GM12865 (cell line): Measurements from ENCODE around the gene LIN7A.
"Not testable (repeated sequence)": the region's sequence is repeated elsewhere in the genome, so short reads cannot be mapped to it uniquely, and the experiment has no call there.

ENCODE experiments used
- DNase-seq: peaks from one replicate; pipeline ENCODE4 v3.0.0; 2010; ENCODE audit warnings: low read depth
- H3K4me3 ChIP-seq: 2 replicates; pipeline ENCODE4 v1.5.1; 2011; ENCODE audit warnings: mild to moderate bottlenecking, low read depth, low read length, control low read depth
- CTCF ChIP-seq: IDR thresholded peaks from 2 replicates; pipeline ENCODE4 v1.5.1; 2011; ENCODE audit warnings: low read length, control low read depth, low read depth, inconsistent platforms; ENCODE audit not compliant: insufficient read depth; ENCODE audit errors: missing control alignments

Gene LIN7A

DNA sequence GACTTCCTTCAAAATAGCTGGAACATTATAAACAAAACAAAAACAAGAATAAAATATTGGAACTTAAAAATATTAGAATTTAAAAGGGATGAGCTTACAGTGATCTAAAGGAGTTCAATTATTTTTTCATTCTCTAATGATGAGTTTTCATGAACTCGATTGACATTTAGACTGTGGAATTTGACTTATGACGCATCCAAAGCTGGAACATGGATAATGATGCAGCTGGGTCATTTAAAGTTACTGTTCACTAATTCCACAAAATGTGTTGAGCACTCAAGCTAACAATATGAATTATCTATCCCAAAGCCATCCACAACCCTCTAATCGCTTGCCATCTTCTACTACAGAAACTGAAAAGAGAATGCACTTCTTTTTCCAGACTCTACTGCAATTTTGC, 42.5 kb downstream of the LIN7A start:
- no peak for TF ChIP-seq CTCF
- no peak for DNase-seq
- H3K4me3 ChIP-seq = no peak overlapping the region

- TF ChIP-seq CTCF = no peak
- no peak overlapping the region for H3K4me3 ChIP-seq
- no peak for DNase-seq
Measured at GRCh38 chr12:80894179-80894578, 43.6 kb downstream of the LIN7A start.

GRCh38 chr12:80892597-80893445, 44.9 kb downstream of the LIN7A start:
- TF ChIP-seq CTCF = no peak
- peak; percentile 14 for DNase-seq
- H3K4me3 ChIP-seq = no peak overlapping the region

DNA sequence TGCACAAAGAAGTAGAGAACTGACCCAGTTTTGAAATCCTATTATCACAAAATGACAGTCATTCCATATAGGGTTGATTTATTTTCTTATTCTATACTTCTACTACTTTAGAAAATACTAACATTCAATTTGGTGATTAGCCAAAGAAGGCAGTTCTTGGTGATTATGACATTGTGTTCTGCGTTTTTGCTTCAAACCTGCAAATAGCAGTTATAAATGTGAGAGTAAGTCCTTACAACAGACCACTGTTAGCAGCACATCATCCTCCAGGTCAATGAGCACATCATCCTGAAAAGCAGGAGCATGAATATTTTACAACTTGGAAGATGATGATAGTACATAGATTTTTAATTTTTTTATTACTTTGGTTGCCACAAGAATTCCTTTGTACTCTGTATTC, 53.1 kb downstream of the LIN7A start:
- no peak for TF ChIP-seq CTCF
- DNase-seq = no peak
- no peak overlapping the region for H3K4me3 ChIP-seq

GRCh38 chr12:80881106-80881505, 56.6 kb downstream of the LIN7A start:
- no peak for TF ChIP-seq CTCF
- no peak overlapping the region for H3K4me3 ChIP-seq
- DNase-seq = no peak

DNA sequence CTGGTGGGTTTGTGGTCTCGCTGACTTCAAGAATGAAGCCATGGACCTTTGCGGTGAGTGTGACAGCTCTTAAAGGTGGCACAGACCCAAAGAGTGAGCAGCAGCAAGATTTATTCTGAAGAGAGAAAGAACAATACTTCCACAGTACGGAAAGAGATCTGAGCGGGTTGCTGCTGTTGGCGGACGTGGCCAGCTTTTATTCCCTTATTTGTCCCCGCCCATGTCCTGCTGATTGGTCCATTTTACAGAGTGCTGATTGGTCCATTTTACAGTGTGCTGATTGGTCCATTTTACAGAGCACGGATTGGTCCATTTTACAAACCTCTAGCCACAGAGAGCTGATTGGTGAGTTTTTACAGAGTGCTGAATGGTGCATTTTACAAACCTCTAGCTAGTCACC, 59.3 kb downstream of the LIN7A start:
- not testable (repeated sequence) for H3K4me3 ChIP-seq, DNase-seq

DNA sequence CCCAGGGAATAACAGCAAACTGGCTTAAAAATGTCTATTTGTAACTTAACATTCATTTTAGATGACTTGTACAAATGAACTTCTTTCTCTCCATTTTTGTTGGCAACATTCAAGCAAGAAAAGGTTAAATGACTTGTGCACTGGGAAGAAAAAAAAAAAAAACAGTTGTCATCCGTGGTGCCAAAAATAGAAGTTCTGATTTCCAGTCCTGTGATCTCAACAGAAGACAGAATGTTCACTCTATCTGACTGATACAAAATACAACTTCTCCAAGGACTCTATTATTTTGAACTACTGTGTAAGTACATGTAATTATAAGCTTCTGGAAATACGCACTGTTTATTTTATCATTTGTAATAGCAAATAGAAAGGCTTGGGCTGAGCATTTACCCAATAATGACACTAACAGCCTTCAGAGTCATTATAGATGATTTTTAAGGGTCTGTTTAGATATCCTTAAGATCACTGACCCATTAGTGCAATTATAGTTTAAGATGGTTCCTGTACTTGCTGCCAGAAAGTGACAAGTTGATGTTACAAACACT, 59.9 kb downstream of the LIN7A start:
- no peak for DNase-seq
- no peak overlapping the region for H3K4me3 ChIP-seq
- no peak for TF ChIP-seq CTCF
